Tibial nerve (tissue), 4 donors: ENCODE measurements around the gene SOX14.

Experiments used
- EP300 ChIP-seq, 2 donors: sonication (generic); formaldehyde crosslinking; IDR thresholded peaks; one replicate each; pipeline ENCODE4 v1.6.1; 2017; ENCODE audit warnings: antibody characterized with exemption in 2 of 2, mild to moderate bottlenecking in 1 of 2
- POLR2A ChIP-seq, 2 donors: fragments of 450-650 bp; IDR thresholded peaks; one replicate each; pipeline ENCODE4 v1.6.1; 2017; ENCODE audit warnings: antibody characterized with exemption in 2 of 2, mild to moderate bottlenecking in 2 of 2, moderate library complexity in 2 of 2
- TF ChIP-seq, protein P1 (sequence below), 5 experiments: fragments of 200-600 bp in 3 of 5; fragments of 450-650 bp in 2 of 5; sonication (generic) in 3 of 5; IDR thresholded peaks; one replicate each; pipeline ENCODE4 v1.5.1; 2016 to 2019; ENCODE audit warnings: antibody characterized with exemption in 5 of 5, mild to moderate bottlenecking in 3 of 5, moderate library complexity in 2 of 5

DNA sequence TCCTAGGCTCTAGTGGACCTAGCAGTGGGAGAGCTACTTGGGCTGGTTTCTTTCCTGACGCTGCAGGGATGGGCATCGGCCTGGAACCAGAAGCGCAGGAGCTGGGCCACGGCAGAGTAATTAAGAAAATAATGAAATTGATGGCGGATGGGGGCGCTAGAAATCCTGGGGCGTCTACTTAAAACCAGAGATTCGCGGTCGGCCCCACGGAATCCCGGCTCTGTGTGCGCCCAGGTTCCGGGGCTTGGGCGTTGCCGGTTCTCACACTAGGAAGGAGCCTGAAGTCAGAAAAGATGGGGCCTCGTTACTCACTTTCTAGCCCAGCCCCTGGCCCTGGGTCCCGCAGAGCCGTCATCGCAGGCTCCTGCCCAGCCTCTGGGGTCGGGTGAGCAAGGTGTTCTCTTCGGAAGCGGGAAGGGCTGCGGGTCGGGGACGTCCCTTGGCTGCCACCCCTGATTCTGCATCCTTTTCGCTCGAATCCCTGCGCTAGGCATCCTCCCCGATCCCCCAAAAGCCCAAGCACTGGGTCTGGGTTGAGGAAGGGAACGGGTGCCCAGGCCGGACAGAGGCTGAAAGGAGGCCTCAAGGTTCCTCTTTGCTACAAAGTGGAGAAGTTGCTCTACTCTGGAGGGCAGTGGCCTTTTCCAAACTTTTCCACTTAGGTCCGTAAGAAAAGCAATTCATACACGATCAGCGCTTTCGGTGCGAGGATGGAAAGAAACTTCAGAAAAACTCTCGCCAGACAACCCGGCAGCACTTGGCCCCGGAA, 6.1 kb downstream of the SOX14 start:
- TF ChIP-seq, protein P1, sequence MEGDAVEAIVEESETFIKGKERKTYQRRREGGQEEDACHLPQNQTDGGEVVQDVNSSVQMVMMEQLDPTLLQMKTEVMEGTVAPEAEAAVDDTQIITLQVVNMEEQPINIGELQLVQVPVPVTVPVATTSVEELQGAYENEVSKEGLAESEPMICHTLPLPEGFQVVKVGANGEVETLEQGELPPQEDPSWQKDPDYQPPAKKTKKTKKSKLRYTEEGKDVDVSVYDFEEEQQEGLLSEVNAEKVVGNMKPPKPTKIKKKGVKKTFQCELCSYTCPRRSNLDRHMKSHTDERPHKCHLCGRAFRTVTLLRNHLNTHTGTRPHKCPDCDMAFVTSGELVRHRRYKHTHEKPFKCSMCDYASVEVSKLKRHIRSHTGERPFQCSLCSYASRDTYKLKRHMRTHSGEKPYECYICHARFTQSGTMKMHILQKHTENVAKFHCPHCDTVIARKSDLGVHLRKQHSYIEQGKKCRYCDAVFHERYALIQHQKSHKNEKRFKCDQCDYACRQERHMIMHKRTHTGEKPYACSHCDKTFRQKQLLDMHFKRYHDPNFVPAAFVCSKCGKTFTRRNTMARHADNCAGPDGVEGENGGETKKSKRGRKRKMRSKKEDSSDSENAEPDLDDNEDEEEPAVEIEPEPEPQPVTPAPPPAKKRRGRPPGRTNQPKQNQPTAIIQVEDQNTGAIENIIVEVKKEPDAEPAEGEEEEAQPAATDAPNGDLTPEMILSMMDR (IDR thresholded peaks at IDR 0.05): no peak
- no peak for TF ChIP-seq POLR2A (IDR thresholded peaks at IDR 0.05)
- TF ChIP-seq EP300 (IDR thresholded peaks at IDR 0.05): no peak
